H9 (cell line): Measurements from ENCODE around the gene PTPRN2. TPM values are rescaled to one million over a fixed set of nuclear protein-coding genes. Genes with fewer than 3 reads are reported as not detected.

ENCODE experiments used
- DNase-seq: peaks from one replicate; pipeline ENCODE4 v3.0.0-alpha.2; 2017
- H2AFZ ChIP-seq: one replicate; pipeline ENCODE4 v1.6.1; 2013; ENCODE audit warnings: mild to moderate bottlenecking, low read length, control low read depth, moderate library complexity
- H2AK5ac ChIP-seq: 2 replicates; pipeline ENCODE4 v1.6.1; 2013; ENCODE audit warnings: low read length, control low read depth, mixed read lengths; ENCODE audit not compliant: insufficient read length
- H2BK120ac ChIP-seq: one replicate; pipeline ENCODE4 v1.6.1; 2013; ENCODE audit warnings: low read depth, mild to moderate bottlenecking, low read length, control low read depth, inconsistent platforms; ENCODE audit not compliant: poor library complexity, severe bottlenecking
- H2BK12ac ChIP-seq: 2 replicates; pipeline ENCODE4 v1.6.1; 2013; ENCODE audit warnings: low read length, control low read depth, mixed read lengths, low read depth; ENCODE audit not compliant: insufficient read length
- H2BK15ac ChIP-seq: 2 replicates; pipeline ENCODE4 v1.6.1; 2013; ENCODE audit warnings: low read depth, low read length, control low read depth
- H2BK20ac ChIP-seq: one replicate; pipeline ENCODE4 v1.6.1; 2013; ENCODE audit warnings: low read depth, mild to moderate bottlenecking, low read length, control low read depth, inconsistent platforms; ENCODE audit not compliant: poor library complexity, severe bottlenecking
- H2BK5ac ChIP-seq: 2 replicates; pipeline ENCODE4 v1.6.1; 2013; ENCODE audit warnings: low read length, control low read depth, mixed read lengths; ENCODE audit not compliant: insufficient read length
- H3K14ac ChIP-seq: 2 replicates; pipeline ENCODE4 v1.6.1; 2013; ENCODE audit warnings: low read length, control low read depth; ENCODE audit not compliant: insufficient read depth
- H3K18ac ChIP-seq: 2 replicates; pipeline ENCODE4 v1.6.1; 2013; ENCODE audit warnings: low read depth, mild to moderate bottlenecking, mixed read lengths, low read length, control low read depth; ENCODE audit not compliant: insufficient read length
- H3K23ac ChIP-seq: 2 replicates; pipeline ENCODE4 v1.6.1; 2013; ENCODE audit warnings: low read length, control low read depth, mixed read lengths, low read depth; ENCODE audit not compliant: insufficient read length
- H3K23me2 ChIP-seq: 2 replicates; pipeline ENCODE4 v1.6.1; 2013; ENCODE audit warnings: low read depth, mild to moderate bottlenecking, mixed read lengths, low read length, control low read depth; ENCODE audit not compliant: insufficient read length, poor library complexity, severe bottlenecking
- H3K27ac ChIP-seq: 2 replicates; pipeline ENCODE4 v1.5.1; 2013; ENCODE audit warnings: low read length, control low read depth, mixed read lengths, low read depth; ENCODE audit not compliant: insufficient read length
- H3K27me3 ChIP-seq: 2 replicates; pipeline ENCODE4 v1.6.1; 2013; ENCODE audit warnings: low read length, control low read depth, inconsistent platforms; ENCODE audit not compliant: insufficient read depth
- H3K4ac ChIP-seq: 2 replicates; pipeline ENCODE4 v1.6.1; 2013; ENCODE audit warnings: low read depth, mild to moderate bottlenecking, control low read depth, inconsistent platforms, low read length, moderate library complexity
- H3K4me1 ChIP-seq: 2 replicates; pipeline ENCODE4 v1.6.1; 2013; ENCODE audit warnings: low read length, control low read depth, inconsistent platforms; ENCODE audit not compliant: insufficient read depth
- H3K4me2 ChIP-seq: 2 replicates; pipeline ENCODE4 v1.6.1; 2013; ENCODE audit warnings: low read length, control low read depth, mixed read lengths; ENCODE audit not compliant: insufficient read length, insufficient read depth
- H3K56ac ChIP-seq: 2 replicates; pipeline ENCODE4 v1.6.1; 2013; ENCODE audit warnings: low read depth, mild to moderate bottlenecking, mixed read lengths, low read length, control low read depth; ENCODE audit not compliant: insufficient read length
- H3K79me1 ChIP-seq: 2 replicates; pipeline ENCODE4 v1.6.1; 2013; ENCODE audit warnings: low read depth, mild to moderate bottlenecking, moderate library complexity, low read length, control low read depth, inconsistent platforms; ENCODE audit not compliant: insufficient read depth, poor library complexity, severe bottlenecking
- H3K79me2 ChIP-seq: 2 replicates; pipeline ENCODE4 v1.6.1; 2013; ENCODE audit warnings: low read length, control low read depth, inconsistent platforms; ENCODE audit not compliant: insufficient read depth
- H3K9ac ChIP-seq: 2 replicates; pipeline ENCODE4 v1.6.1; 2013; ENCODE audit warnings: low read length, control low read depth, mixed read lengths; ENCODE audit not compliant: insufficient read length; ENCODE audit errors: extremely low read depth
- H3K9me3 ChIP-seq: one replicate; pipeline ENCODE4 v1.6.1; 2013; ENCODE audit warnings: low read depth, low read length, inconsistent platforms; ENCODE audit not compliant: control insufficient read depth
- H3T11ph ChIP-seq: one replicate; pipeline ENCODE4 v1.6.1; 2013; ENCODE audit warnings: mild to moderate bottlenecking, low read length, control low read depth, inconsistent platforms
- H4K20me1 ChIP-seq: one replicate; pipeline ENCODE4 v1.6.1; 2013; ENCODE audit not compliant: control insufficient read depth, insufficient read length, insufficient read depth
- H4K5ac ChIP-seq: 2 replicates; pipeline ENCODE4 v1.6.1; 2013; ENCODE audit warnings: low read depth, mild to moderate bottlenecking, mixed read lengths, low read length, control low read depth; ENCODE audit not compliant: insufficient read length
- H4K8ac ChIP-seq: replicated peaks from 2 replicates; pipeline ENCODE4 v1.6.1; 2013; ENCODE audit warnings: low read length, control low read depth, mixed read lengths, low read depth; ENCODE audit not compliant: insufficient read length
- H4K91ac ChIP-seq: 2 replicates; pipeline ENCODE4 v1.6.1; 2013; ENCODE audit warnings: low read depth, mild to moderate bottlenecking, moderate library complexity, mixed read lengths, low read length, control low read depth; ENCODE audit not compliant: insufficient read length
- H3K27ac Mint-ChIP-seq, 3 experiments: 2 replicates in 2 of 3; 3 replicates in 1 of 3; pipeline ENCODE4 v1.8.0; 2020 to 2021; ENCODE audit warnings: mixed read lengths in 3 of 3, mild to moderate bottlenecking in 1 of 3, moderate library complexity in 1 of 3
- H3K27me3 Mint-ChIP-seq: 2 replicates; pipeline ENCODE4 v1.8.0; 2021; ENCODE audit warnings: low read depth, mild to moderate bottlenecking, moderate library complexity, mixed read lengths
- H3K36me3 Mint-ChIP-seq, 3 experiments: 2 replicates in 2 of 3; 3 replicates in 1 of 3; pipeline ENCODE4 v1.8.0; 2020 to 2021; ENCODE audit warnings: low read depth in 3 of 3, mixed read lengths in 3 of 3; ENCODE audit not compliant: insufficient read depth in 1 of 3
- H3K4me1 Mint-ChIP-seq, 2 experiments: 2 replicates each; pipeline ENCODE4 v1.8.0; 2020; ENCODE audit warnings: mixed read lengths in 2 of 2
- H3K4me3 Mint-ChIP-seq, 2 experiments: 2 replicates in 1 of 2; 3 replicates in 1 of 2; pipeline ENCODE4 v1.8.0; 2020 to 2021; ENCODE audit warnings: mild to moderate bottlenecking in 2 of 2, mixed read lengths in 2 of 2, moderate library complexity in 1 of 2
- H3K9me3 Mint-ChIP-seq, 2 experiments: 2 replicates in 1 of 2; 3 replicates in 1 of 2; pipeline ENCODE4 v1.8.0; 2020; ENCODE audit warnings: mild to moderate bottlenecking in 2 of 2, mixed read lengths in 2 of 2, moderate library complexity in 1 of 2
- WGBS: extraction: QIAGEN DNeasy Blood & Tissue Kit; methylation state at CpG from one replicate; pipeline ENCODE4 v1.1.7; 2013; ENCODE audit warnings: missing lambda C conversion rate, low lambda C conversion rate, mixed read lengths; ENCODE audit not compliant: insufficient read length; ENCODE audit errors: extremely low coverage; 5-methylcytosine and 5-hydroxymethylcytosine counted together
- total RNA-seq: library from RNA; stranded (reverse); gene quantifications from 2 replicates; pipeline ENCODE4 v1.2.1, GENCODE V29; 2021
- TF ChIP-seq, protein P1 (sequence below): fragments of 200-600 bp; sonication (generic); conservative IDR thresholded peaks from 3 replicates; pipeline ENCODE4 v1.8.0; 2021; ENCODE audit warnings: antibody characterized with exemption, mild to moderate bottlenecking

PTPRN2 gene
- total RNA-seq, 1 experiment from 2014 or later = 5.2 TPM

- TF ChIP-seq, protein P1, sequence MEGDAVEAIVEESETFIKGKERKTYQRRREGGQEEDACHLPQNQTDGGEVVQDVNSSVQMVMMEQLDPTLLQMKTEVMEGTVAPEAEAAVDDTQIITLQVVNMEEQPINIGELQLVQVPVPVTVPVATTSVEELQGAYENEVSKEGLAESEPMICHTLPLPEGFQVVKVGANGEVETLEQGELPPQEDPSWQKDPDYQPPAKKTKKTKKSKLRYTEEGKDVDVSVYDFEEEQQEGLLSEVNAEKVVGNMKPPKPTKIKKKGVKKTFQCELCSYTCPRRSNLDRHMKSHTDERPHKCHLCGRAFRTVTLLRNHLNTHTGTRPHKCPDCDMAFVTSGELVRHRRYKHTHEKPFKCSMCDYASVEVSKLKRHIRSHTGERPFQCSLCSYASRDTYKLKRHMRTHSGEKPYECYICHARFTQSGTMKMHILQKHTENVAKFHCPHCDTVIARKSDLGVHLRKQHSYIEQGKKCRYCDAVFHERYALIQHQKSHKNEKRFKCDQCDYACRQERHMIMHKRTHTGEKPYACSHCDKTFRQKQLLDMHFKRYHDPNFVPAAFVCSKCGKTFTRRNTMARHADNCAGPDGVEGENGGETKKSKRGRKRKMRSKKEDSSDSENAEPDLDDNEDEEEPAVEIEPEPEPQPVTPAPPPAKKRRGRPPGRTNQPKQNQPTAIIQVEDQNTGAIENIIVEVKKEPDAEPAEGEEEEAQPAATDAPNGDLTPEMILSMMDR = 0 out of 3 replicates have a peak, but pooled peaks have one; percentile 25
- Histone ChIP-seq H3K23ac (no peak overlapping the region), H3K4ac (no peak overlapping the region), H4K5ac (no peak overlapping the region), H2BK12ac (no peak overlapping the region), H4K20me1 (no peaks in the 10 kb centered on the region), H3K4me2 (no peak overlapping the region), H3T11ph (no peak overlapping the region), H3K9ac (no peak overlapping the region), H2BK120ac (no peak overlapping the region), H2BK5ac (no peak overlapping the region), H3K4me1 (0 out of 2 replicates have a peak, but pooled peaks cover 2% of the 10 kb centered on the region), H4K91ac (no peak overlapping the region), H2AFZ (no peak overlapping the region), H2BK15ac (no peak overlapping the region), H2AK5ac (no peak overlapping the region), H3K56ac (no peak overlapping the region), H2BK20ac (no peak overlapping the region), H3K18ac (no peak overlapping the region), H4K8ac (no peak overlapping the region), H3K27ac (no peak overlapping the region), H3K14ac (no peak overlapping the region), H3K79me2 (no peaks in the 10 kb centered on the region), H3K27me3 (no peaks in the 10 kb centered on the region), H3K9me3 (no peaks in the 10 kb centered on the region), H3K23me2 (no peaks in the 10 kb centered on the region), H3K79me1 (no peaks in the 10 kb centered on the region)
- Mint-ChIP-seq H3K4me3 (no peak overlapping the region; a peak in 1 of 5 replicates), H3K36me3 (no peaks in the 10 kb centered on the region), H3K4me1 (peaks cover 6 to 26% of the 10 kb centered on the region in 2 experiments), H3K9me3 (no peaks in the 10 kb centered on the region), H3K27me3 (peaks cover 3% of the 10 kb centered on the region; the same call in 1 of the 2 replicates), H3K27ac (no peak overlapping the region)
- no CpG with 5 or more reads among the region's 25 CpGs for WGBS
- no peak for DNase-seq
Measured at GRCh38 chr7:157984423-157985163, 603.0 kb downstream of the PTPRN2 start.
